SK-N-SH (cell line): ENCODE measurements around the gene CDC42BPG. TPM values are rescaled to one million over a fixed set of nuclear protein-coding genes. Genes with fewer than 3 reads are reported as not detected.

Source experiments
- CTCF ChIA-PET: fragments of 300-600, 350-600 bp; formaldehyde crosslinking; extraction: SDS; loops from one replicate; lab custom pipeline; 2021; lab: Yijun Ruan, JAX
- POLR2A ChIA-PET: fragments of 350-600 bp; sonication (Branson Sonifier 250); formaldehyde crosslinking; extraction: SDS; loops from one replicate; lab custom pipeline; 2020; ENCODE audit warnings: antibody characterized with exemption, inconsistent platforms; lab: Yijun Ruan, JAX
- DNase-seq: peaks from one replicate; pipeline ENCODE4 v3.0.0; 2012
- H2AFZ ChIP-seq: fragments of 200-600 bp; sonication (generic); 2 replicates; pipeline ENCODE4 v1.8.1; 2016; ENCODE audit warnings: antibody characterized with exemption, mild to moderate bottlenecking, low read depth
- H3F3A ChIP-seq: fragments of 200-600 bp; sonication (generic); replicated peaks from 2 replicates; pipeline ENCODE3; 2016; ENCODE audit warnings: antibody characterized with exemption, mild to moderate bottlenecking; ENCODE audit not compliant: insufficient read depth
- H3K27ac ChIP-seq, 2 experiments: fragments of 200-500 bp in 1 of 2; fragments of 200-600 bp in 1 of 2; sonication (Bioruptor generic) in 1 of 2; sonication (generic), shearing (Covaris generic) in 1 of 2; 2 replicates each; pipeline versions ENCODE4 v1.5.1 to v1.6.1; 2014 to 2016; ENCODE audit warnings: low read depth in 2 of 2, inconsistent platforms in 1 of 2, low read length in 1 of 2, mild to moderate bottlenecking in 1 of 2, mixed read lengths in 1 of 2
- H3K27me3 ChIP-seq: fragments of 200-600 bp; sonication (generic), shearing (Covaris generic); 2 replicates; pipeline ENCODE4 v1.6.1; 2016; ENCODE audit warnings: mixed run types; ENCODE audit not compliant: insufficient read depth
- H3K36me3 ChIP-seq, 2 experiments: fragments of 200-500 bp in 1 of 2; fragments of 200-600 bp in 1 of 2; sonication (Bioruptor generic) in 1 of 2; sonication (generic) in 1 of 2; replicated peaks in 1 of 2; 2 replicates each; pipeline versions ENCODE3 to v1.5.1; 2014 to 2016; ENCODE audit warnings: low read length in 1 of 2, mild to moderate bottlenecking in 1 of 2; ENCODE audit not compliant: insufficient read depth in 2 of 2, control insufficient read depth in 1 of 2
- H3K4me1 ChIP-seq, 2 experiments: fragments of 200-500 bp in 1 of 2; fragments of 200-600 bp in 1 of 2; sonication (Bioruptor generic) in 1 of 2; sonication (generic), shearing (Covaris generic) in 1 of 2; 2 replicates each; pipeline versions ENCODE4 v1.5.1 to v1.6.1; 2014 to 2016; ENCODE audit warnings: low read depth in 1 of 2, low read length in 1 of 2, mixed run types in 1 of 2; ENCODE audit not compliant: insufficient read depth in 2 of 2, control insufficient read depth in 1 of 2
- H3K4me2 ChIP-seq: fragments of 200-600 bp; sonication (generic), shearing (Covaris generic); 2 replicates; pipeline ENCODE4 v1.6.1; 2017; ENCODE audit warnings: mixed run types
- H3K4me3 ChIP-seq, 2 experiments: fragments of 200-500 bp in 1 of 2; fragments of 200-600 bp in 1 of 2; sonication (Bioruptor generic) in 1 of 2; sonication (generic), shearing (Covaris generic) in 1 of 2; 2 replicates each; pipeline versions ENCODE4 v1.5.1 to v1.8.1; 2014 to 2016; ENCODE audit warnings: low read depth in 2 of 2, inconsistent platforms in 1 of 2, low read length in 1 of 2, mild to moderate bottlenecking in 1 of 2, mixed read lengths in 1 of 2, moderate library complexity in 1 of 2
- H3K79me2 ChIP-seq: fragments of 200-600 bp; sonication (generic); 2 replicates; pipeline ENCODE4 v1.8.1; 2017; ENCODE audit warnings: mild to moderate bottlenecking; ENCODE audit not compliant: insufficient read depth
- H3K9ac ChIP-seq: fragments of 200-600 bp; sonication (generic); 2 replicates; pipeline ENCODE4 v1.6.1; 2017; ENCODE audit warnings: mixed run types
- H3K9me2 ChIP-seq: fragments of 200-600 bp; sonication (generic); 2 replicates; pipeline ENCODE4 v1.6.1; 2017; ENCODE audit warnings: mixed run types
- H3K9me3 ChIP-seq: fragments of 200-600 bp; sonication (generic); 2 replicates; pipeline ENCODE4 v1.6.1; 2017; ENCODE audit warnings: mixed run types, mild to moderate bottlenecking, moderate library complexity
- H4K20me1 ChIP-seq: fragments of 200-600 bp; sonication (generic); 2 replicates; pipeline ENCODE4 v1.6.1; 2017; ENCODE audit warnings: mild to moderate bottlenecking, mixed run types; ENCODE audit not compliant: insufficient read depth
- ELF1 ChIP-seq: IDR thresholded peaks from 2 replicates; pipeline ENCODE4 v1.4.0; 2012
- FOSL2 ChIP-seq: IDR thresholded peaks from 2 replicates; pipeline ENCODE4 v1.4.0; 2012; ENCODE audit warnings: low read depth, mild to moderate bottlenecking, moderate library complexity, borderline replicate concordance
- FOXM1 ChIP-seq: IDR thresholded peaks from 2 replicates; pipeline ENCODE4 v1.4.0; 2012; ENCODE audit warnings: low read depth, mild to moderate bottlenecking
- GABPA ChIP-seq: IDR thresholded peaks from 2 replicates; pipeline ENCODE4 v1.4.0; 2012; ENCODE audit warnings: low read depth, mild to moderate bottlenecking
- GATA2 ChIP-seq: sonication (generic); formaldehyde crosslinking; IDR thresholded peaks from 2 replicates; pipeline ENCODE4 v1.5.0; 2020; ENCODE audit warnings: mild to moderate bottlenecking, missing genetic modification reagents
- IRF3 ChIP-seq: fragments of 150-350 bp; IDR thresholded peaks from 2 replicates; pipeline ENCODE4 v1.6.1; 2016; ENCODE audit warnings: mild to moderate bottlenecking, low read depth, low read length
- MAX ChIP-seq: IDR thresholded peaks from 2 replicates; pipeline ENCODE4 v1.4.0; 2012; ENCODE audit warnings: low read depth
- MXI1 ChIP-seq: IDR thresholded peaks from 2 replicates; pipeline ENCODE4 v1.6.1; 2012; ENCODE audit warnings: mild to moderate bottlenecking, low read depth, low read length, improper control_type of control experiment
- RAD21 ChIP-seq: IDR thresholded peaks from 2 replicates; pipeline ENCODE4 v1.6.1; 2012; ENCODE audit warnings: mild to moderate bottlenecking, low read length
- RFX5 ChIP-seq: IDR thresholded peaks from 2 replicates; pipeline ENCODE4 v1.6.1; 2012; ENCODE audit warnings: mild to moderate bottlenecking, improper control_type of control experiment, low read length
- RXRA ChIP-seq: IDR thresholded peaks from 2 replicates; pipeline ENCODE4 v1.4.0; 2012; ENCODE audit warnings: low read depth, mild to moderate bottlenecking, borderline replicate concordance
- SMC3 ChIP-seq: IDR thresholded peaks from 2 replicates; pipeline ENCODE4 v1.6.1; 2012; ENCODE audit warnings: low read depth, low read length, improper control_type of control experiment
- TAF1 ChIP-seq: IDR thresholded peaks from 2 replicates; pipeline ENCODE4 v1.6.1; 2012; ENCODE audit warnings: low read depth, mild to moderate bottlenecking, low read length, moderate library complexity, borderline replicate concordance
- TEAD4 ChIP-seq: IDR thresholded peaks from 2 replicates; pipeline ENCODE4 v1.4.0; 2012; ENCODE audit warnings: mild to moderate bottlenecking, borderline replicate concordance; ENCODE audit not compliant: insufficient read depth
- USF2 ChIP-seq: fragments of 150-350 bp; IDR thresholded peaks from 2 replicates; pipeline ENCODE4 v1.6.1; 2017; ENCODE audit warnings: antibody characterized with exemption, low read length, low read depth, borderline replicate concordance
- ZBTB33 ChIP-seq: IDR thresholded peaks from 2 replicates; pipeline ENCODE4 v1.4.0; 2012; ENCODE audit warnings: low read depth, borderline replicate concordance
- WGBS: methylation state at CpG from one replicate; pipeline ENCODE4 v1.1.6; 2017; ENCODE audit warnings: low lambda C conversion rate; 5-methylcytosine and 5-hydroxymethylcytosine counted together
- polyA plus RNA-seq, 3 experiments: library from polyadenylated mRNA; depleted of rRNA; stranded (reverse); fragments of >200 nt; gene quantifications; 2 replicates each; pipeline ENCODE4 v1.2.3, GENCODE V29; 2012

The CDC42BPG gene
- polyA plus RNA-seq, 1 of the 3 experiments (the other 2 are of a cell fraction) = 0.33 TPM

GRCh38 chr11:64854157-64854533 is 9.7 kb upstream of the CDC42BPG start (continued):
- TF ChIP-seq RFX5 (no peak), ELF1 (no peak), SMC3 (no peak)

- no peak overlapping the region for H3K4me2 ChIP-seq
- H3K4me1 ChIP-seq = peaks cover 11 to 28% of the 10 kb centered on the region in 2 experiments; a peak in 3 of 4 replicates
- no peaks in the 10 kb centered on the region for H3K27me3 ChIP-seq
- no peaks in the 10 kb centered on the region for H3K9me3 ChIP-seq
- no peak for DNase-seq
- no peak for TF ChIP-seq ZBTB33
- TF ChIP-seq GATA2 (CRISPR knock-in tag) = no peak
- TF ChIP-seq IRF3 = no peak
- no peak for TF ChIP-seq USF2
- no peak for TF ChIP-seq RXRA
- TF ChIP-seq MAX = no peak
- no peak for TF ChIP-seq FOXM1
- TF ChIP-seq TAF1 = no peak
- TF ChIP-seq ELF1 = no peak
- no peak for TF ChIP-seq SMC3
- TF ChIP-seq RAD21 = no peak
- no peak for TF ChIP-seq FOSL2
- no peak for TF ChIP-seq TEAD4
- TF ChIP-seq GABPA = no peak
- TF ChIP-seq MXI1 = no peak
- TF ChIP-seq, all 33 proteins: peak for 0
- H2AFZ ChIP-seq = no peak overlapping the region
- H4K20me1 ChIP-seq = no peaks in the 10 kb centered on the region
- peaks cover 20% of the 10 kb centered on the region; the same call in 1 of the 2 replicates for H3K79me2 ChIP-seq
- H3K9me2 ChIP-seq = no peaks in the 10 kb centered on the region
- H3K4me3 ChIP-seq = no peak overlapping the region
- peaks cover 7 to 19% of the 10 kb centered on the region in 2 experiments for H3K36me3 ChIP-seq
- 89% methylated on average over 23 of the region's 27 CpGs for WGBS
- peak overlapping the region in 1 of 2 experiments; percentile 80; a peak in 1 of 4 replicates for H3K27ac ChIP-seq
- H3F3A ChIP-seq = peaks cover 6% of the 10 kb centered on the region
- H3K9ac ChIP-seq = no peak overlapping the region
- CTCF ChIA-PET = interaction anchor here (1.0 to 12.8 kb wide), 3 partner anchors 11 to 61 kb away, joined by 3 to 530 read pairs (median 8); partner anchors contain the start of gene EHD1
- POLR2A ChIA-PET = no interaction called here
Measured at GRCh38 chr11:64853709-64854108, 9.3 kb upstream of the CDC42BPG start.
